ENCODE measurements around the gene ORM2.

- TF ChIP-seq CTCF (IDR thresholded peaks at IDR 0.05; ENCODE audit: low read depth, low read length) (no peak), EZH2phosphoT487 (IDR thresholded peaks at IDR 0.05; ENCODE audit: low read depth) (no peak)
Observed at GRCh38 chr9:114351932-114352331, 22.3 kb downstream of the ORM2 start.

Data from OCI-LY3 (cell line).